Activated T-helper 17 cell treated with anti-CD3 and anti-CD28 coated beads, Interleukin-2, amount 50 U/mL, for 72 hours (primary cell): ENCODE results near the gene RAB11FIP2. TPM values are rescaled to one million over a fixed set of nuclear protein-coding genes. Genes with fewer than 3 reads are reported as not detected.

Experiments
- ATAC-seq: fragments of 150-1000 bp; cut with Tn5 transposase; replicated peaks from 2 replicates; pipeline ENCODE4 v1.10.0; 2021; ENCODE audit warnings: mild to moderate bottlenecking, moderate library complexity
- H3K27ac Mint-ChIP-seq: one replicate; pipeline ENCODE4 v1.8.0; 2022; ENCODE audit warnings: mixed read lengths
- H3K27me3 Mint-ChIP-seq: one replicate; pipeline ENCODE4 v1.8.0; 2022; ENCODE audit warnings: mixed read lengths
- H3K36me3 Mint-ChIP-seq: one replicate; pipeline ENCODE4 v1.8.0; 2022; ENCODE audit warnings: low read depth, mild to moderate bottlenecking, mixed read lengths
- H3K4me1 Mint-ChIP-seq: one replicate; pipeline ENCODE4 v1.8.0; 2022; ENCODE audit warnings: mixed read lengths
- H3K4me3 Mint-ChIP-seq: one replicate; pipeline ENCODE4 v1.8.0; 2022; ENCODE audit warnings: mild to moderate bottlenecking, mixed read lengths
- H3K9me3 Mint-ChIP-seq: one replicate; pipeline ENCODE4 v1.8.0; 2022; ENCODE audit warnings: mixed read lengths
- total RNA-seq, 2 donors: library from RNA; stranded (reverse); gene quantifications; one replicate each; pipeline ENCODE4 v1.2.3, GENCODE V29; 2022

RAB11FIP2 gene
- total RNA-seq, 2 donors from 2014 or later: 9.4 to 12.6 TPM

- Mint-ChIP-seq H3K27me3 (no peaks in the 10 kb centered on the region), H3K27ac (no peak overlapping the region), H3K9me3 (no peaks in the 10 kb centered on the region), H3K36me3 (peaks cover 55% of the 10 kb centered on the region), H3K4me1 (no peaks in the 10 kb centered on the region), H3K4me3 (no peak overlapping the region)
- no peak for ATAC-seq
Measured at GRCh38 chr10:118017850-118018249, 28.9 kb downstream of the RAB11FIP2 start.

GRCh38 chr10:118017071-118017740 lies 29.5 kb downstream of the RAB11FIP2 start:
- Mint-ChIP-seq H3K27me3 (no peaks in the 10 kb centered on the region), H3K27ac (no peak overlapping the region), H3K4me3 (no peak overlapping the region), H3K4me1 (no peaks in the 10 kb centered on the region), H3K36me3 (peaks cover 58% of the 10 kb centered on the region), H3K9me3 (no peaks in the 10 kb centered on the region)
- no peak for ATAC-seq

- H3K36me3 Mint-ChIP-seq: peaks cover 65% of the 10 kb centered on the region
- no peaks in the 10 kb centered on the region for H3K4me1 Mint-ChIP-seq
- no peaks in the 10 kb centered on the region for H3K9me3 Mint-ChIP-seq
- no peak overlapping the region for H3K4me3 Mint-ChIP-seq
- no peaks in the 10 kb centered on the region for H3K27me3 Mint-ChIP-seq
- no peak overlapping the region for H3K27ac Mint-ChIP-seq
- no peak for ATAC-seq
Measured at GRCh38 chr10:118012952-118013525, 33.7 kb downstream of the RAB11FIP2 start.

- no peaks in the 10 kb centered on the region for H3K27me3 Mint-ChIP-seq
- peaks cover 67% of the 10 kb centered on the region for H3K36me3 Mint-ChIP-seq
- H3K27ac Mint-ChIP-seq: no peak overlapping the region
- H3K4me1 Mint-ChIP-seq: no peaks in the 10 kb centered on the region
- no peak for ATAC-seq
- no peak overlapping the region for H3K4me3 Mint-ChIP-seq
- no peaks in the 10 kb centered on the region for H3K9me3 Mint-ChIP-seq
Measured at GRCh38 chr10:118007773-118008172, 39.0 kb downstream of the RAB11FIP2 start.

- Mint-ChIP-seq H3K27me3 (no peaks in the 10 kb centered on the region), H3K36me3 (peaks cover 63% of the 10 kb centered on the region)
Measured at GRCh38 chr10:118003126-118003525, 43.6 kb downstream of the RAB11FIP2 start.

GRCh38 chr10:118002581-118002980 lies 44.2 kb downstream of the RAB11FIP2 start:
- no peak overlapping the region for H3K27ac Mint-ChIP-seq

More at GRCh38 chr10:118003126-118003525, 43.6 kb downstream of the RAB11FIP2 start:
- Mint-ChIP-seq H3K4me3 (no peak overlapping the region), H3K27ac (no peak overlapping the region), H3K4me1 (no peaks in the 10 kb centered on the region), H3K9me3 (no peaks in the 10 kb centered on the region)
- no peak for ATAC-seq

GRCh38 chr10:117997673-117998072 lies 49.1 kb downstream of the RAB11FIP2 start:
- H3K9me3 Mint-ChIP-seq: no peaks in the 10 kb centered on the region
- no peak overlapping the region for H3K4me3 Mint-ChIP-seq
- ATAC-seq: no peak
- peaks cover 2% of the 10 kb centered on the region for H3K4me1 Mint-ChIP-seq
- peaks cover 28% of the 10 kb centered on the region for H3K36me3 Mint-ChIP-seq
- no peaks in the 10 kb centered on the region for H3K27me3 Mint-ChIP-seq
- no peak overlapping the region for H3K27ac Mint-ChIP-seq

More at GRCh38 chr10:118002581-118002980, 44.2 kb downstream of the RAB11FIP2 start:
- Mint-ChIP-seq H3K4me3 (no peak overlapping the region), H3K36me3 (peaks cover 58% of the 10 kb centered on the region), H3K4me1 (no peaks in the 10 kb centered on the region), H3K27me3 (no peaks in the 10 kb centered on the region), H3K9me3 (no peaks in the 10 kb centered on the region)
- ATAC-seq: no peak

GRCh38 chr10:117996709-117997108 lies 50.0 kb downstream of the RAB11FIP2 start:
- H3K36me3 Mint-ChIP-seq: peaks cover 18% of the 10 kb centered on the region
- H3K4me3 Mint-ChIP-seq: no peak overlapping the region

GRCh38 chr10:117994771-117995170 lies 52.0 kb downstream of the RAB11FIP2 start:
- H3K4me1 Mint-ChIP-seq: peaks cover 4% of the 10 kb centered on the region
- no peak overlapping the region for H3K4me3 Mint-ChIP-seq
- H3K9me3 Mint-ChIP-seq: no peaks in the 10 kb centered on the region
- no peak for ATAC-seq
- H3K27me3 Mint-ChIP-seq: no peaks in the 10 kb centered on the region
- H3K27ac Mint-ChIP-seq: no peak overlapping the region
- peaks cover 16% of the 10 kb centered on the region for H3K36me3 Mint-ChIP-seq

More at GRCh38 chr10:117996709-117997108, 50.0 kb downstream of the RAB11FIP2 start:
- ATAC-seq: no peak
- H3K9me3 Mint-ChIP-seq: no peaks in the 10 kb centered on the region
- no peak overlapping the region for H3K27ac Mint-ChIP-seq
- H3K27me3 Mint-ChIP-seq: no peaks in the 10 kb centered on the region
- H3K4me1 Mint-ChIP-seq: peaks cover 4% of the 10 kb centered on the region

GRCh38 chr10:117993166-117993565 lies 53.6 kb downstream of the RAB11FIP2 start:
- Mint-ChIP-seq H3K36me3 (peaks cover 12% of the 10 kb centered on the region), H3K4me3 (no peak overlapping the region), H3K4me1 (peaks cover 4% of the 10 kb centered on the region), H3K27me3 (no peaks in the 10 kb centered on the region), H3K9me3 (peaks cover 3% of the 10 kb centered on the region), H3K27ac (no peak overlapping the region)
- no peak for ATAC-seq

GRCh38 chr10:117991701-117992100 lies 55.0 kb downstream of the RAB11FIP2 start:
- Mint-ChIP-seq H3K36me3 (peaks cover 7% of the 10 kb centered on the region), H3K4me3 (no peak overlapping the region), H3K9me3 (peaks cover 3% of the 10 kb centered on the region), H3K27me3 (no peaks in the 10 kb centered on the region), H3K27ac (no peak overlapping the region), H3K4me1 (peaks cover 4% of the 10 kb centered on the region)
- ATAC-seq: no peak

GRCh38 chr10:117989962-117990361 lies 56.8 kb downstream of the RAB11FIP2 start:
- no peak for ATAC-seq
- no peak overlapping the region for H3K27ac Mint-ChIP-seq
- peaks cover 4% of the 10 kb centered on the region for H3K4me1 Mint-ChIP-seq
- H3K9me3 Mint-ChIP-seq: peaks cover 6% of the 10 kb centered on the region
- H3K27me3 Mint-ChIP-seq: no peaks in the 10 kb centered on the region
- no peak overlapping the region for H3K4me3 Mint-ChIP-seq
- no peaks in the 10 kb centered on the region for H3K36me3 Mint-ChIP-seq

GRCh38 chr10:117988814-117989213 lies 57.9 kb downstream of the RAB11FIP2 start:
- no peak for ATAC-seq
- Mint-ChIP-seq H3K4me3 (no peak overlapping the region), H3K27ac (no peak overlapping the region), H3K27me3 (no peaks in the 10 kb centered on the region), H3K9me3 (peaks cover 6% of the 10 kb centered on the region), H3K36me3 (no peaks in the 10 kb centered on the region), H3K4me1 (peaks cover 4% of the 10 kb centered on the region)

GRCh38 chr10:117987244-117987909 lies 59.4 kb downstream of the RAB11FIP2 start:
- H3K4me3 Mint-ChIP-seq: no peak overlapping the region
- no peaks in the 10 kb centered on the region for H3K27me3 Mint-ChIP-seq
- no peaks in the 10 kb centered on the region for H3K4me1 Mint-ChIP-seq
- H3K27ac Mint-ChIP-seq: no peak overlapping the region
- H3K9me3 Mint-ChIP-seq: peaks cover 6% of the 10 kb centered on the region
- no peak for ATAC-seq
- no peaks in the 10 kb centered on the region for H3K36me3 Mint-ChIP-seq

GRCh38 chr10:117983961-117984360 lies 62.8 kb downstream of the RAB11FIP2 start:
- H3K9me3 Mint-ChIP-seq: peaks cover 3% of the 10 kb centered on the region
- H3K36me3 Mint-ChIP-seq: no peaks in the 10 kb centered on the region
- H3K4me1 Mint-ChIP-seq: no peaks in the 10 kb centered on the region
- no peak overlapping the region for H3K27ac Mint-ChIP-seq
- H3K4me3 Mint-ChIP-seq: no peak overlapping the region
- no peaks in the 10 kb centered on the region for H3K27me3 Mint-ChIP-seq
- no peak for ATAC-seq
